GM12878 (cell line): ENCODE measurements around the gene MND1. TPM values are rescaled to one million over a fixed set of nuclear protein-coding genes. Genes with fewer than 3 reads are reported as not detected.

Source experiments
- ATAC-seq: fragments of 200-7000 bp; cut with Tn5 transposase; 3 replicates; pipeline ENCODE4 v1.9.1; 2020; ENCODE audit warnings: mild to moderate bottlenecking, moderate library complexity
- BruUV-seq: library from RNA; stranded (reverse); fragments of 400-500 nt; replicated peaks from 2 replicates; lab custom pipeline; 2021; lab: Mats Ljungman, UMichigan
- CTCF ChIA-PET: fragments of 300-600 bp; sonication (Branson Sonifier 250); formaldehyde crosslinking; extraction: SDS; loops from one replicate; lab custom pipeline; 2021; ENCODE audit warnings: inconsistent platforms; lab: Yijun Ruan, JAX
- POLR2A ChIA-PET: fragments of 350-600 bp; formaldehyde crosslinking; extraction: SDS; loops from one replicate; lab custom pipeline; 2021; ENCODE audit warnings: inconsistent platforms; lab: Charles Lee
- RAD21 ChIA-PET: fragments of 300-600 bp; sonication (Branson Sonifier 250); formaldehyde crosslinking; loops from one replicate; lab custom pipeline; 2023; ENCODE audit warnings: antibody characterized with exemption; ENCODE audit not compliant: unreplicated experiment; lab: Charles Lee
- SMC1A ChIA-PET: fragments of 300-600 bp; sonication (Branson Sonifier 250); formaldehyde crosslinking; loops from one replicate; lab custom pipeline; 2023; ENCODE audit not compliant: unreplicated experiment, uncharacterized antibody; lab: Charles Lee
- DNase-seq: peaks from one replicate; pipeline ENCODE4 v3.0.0-alpha.2; 2011; ENCODE audit warnings: low read depth, low spot score
- FAIRE-seq: peaks from 3 replicates; lab custom pipeline; 2011; peaks lifted over from hg19 to GRCh38; lab: Jason Lieb, UNC
- H2AFZ ChIP-seq: 2 replicates; pipeline ENCODE4 v1.6.0; 2011; ENCODE audit warnings: low read depth, low read length, control low read depth; ENCODE audit not compliant: control insufficient read depth
- H3K27ac ChIP-seq: 2 replicates; pipeline ENCODE4 v1.5.1; 2011; ENCODE audit warnings: control low read depth; ENCODE audit not compliant: control insufficient read depth, insufficient read depth
- H3K27me3 ChIP-seq, 2 experiments: replicated peaks in 1 of 2; 2 replicates each; pipeline versions ENCODE4 v1.6.0 to v1.6.1; 2011; ENCODE audit warnings: low read length in 1 of 2; ENCODE audit not compliant: control insufficient read depth in 2 of 2, insufficient read depth in 2 of 2
- H3K36me3 ChIP-seq, 2 experiments: 2 replicates each; pipeline ENCODE4 v1.5.1; 2011; ENCODE audit warnings: low read length in 1 of 2; ENCODE audit not compliant: control insufficient read depth in 2 of 2, insufficient read depth in 2 of 2
- H3K4me1 ChIP-seq: 2 replicates; pipeline ENCODE4 v1.6.1; 2011; ENCODE audit warnings: mild to moderate bottlenecking, low read length, moderate library complexity, mixed read lengths; ENCODE audit not compliant: control insufficient read depth, insufficient read depth
- H3K4me2 ChIP-seq: 2 replicates; pipeline ENCODE4 v1.6.0; 2011; ENCODE audit warnings: control low read depth; ENCODE audit not compliant: control insufficient read depth, insufficient read depth
- H3K4me3 ChIP-seq: fragments of 200-600 bp; sonication (generic); 2 replicates; pipeline ENCODE4 v1.5.1; 2016
- H3K79me2 ChIP-seq: 2 replicates; pipeline ENCODE4 v1.6.0; 2011; ENCODE audit warnings: low read length; ENCODE audit not compliant: control insufficient read depth, insufficient read depth
- H3K9ac ChIP-seq: 2 replicates; pipeline ENCODE4 v1.8.0; 2011; ENCODE audit warnings: low read length, control low read depth, mixed read lengths; ENCODE audit not compliant: control insufficient read depth, insufficient read depth
- H3K9me3 ChIP-seq: replicated peaks from 3 replicates; pipeline ENCODE4 v1.5.1; 2011; ENCODE audit warnings: mild to moderate bottlenecking, low read length; ENCODE audit not compliant: control insufficient read depth, insufficient read depth
- H4K20me1 ChIP-seq: 2 replicates; pipeline ENCODE4 v1.6.0; 2011; ENCODE audit not compliant: control insufficient read depth, insufficient read depth
- ATF7 ChIP-seq: fragments of 450-650 bp; IDR thresholded peaks from 2 replicates; pipeline ENCODE4 v1.6.1; 2016; ENCODE audit warnings: low read depth, mild to moderate bottlenecking
- DPF2 ChIP-seq: fragments of 450-650 bp; IDR thresholded peaks from 2 replicates; pipeline ENCODE4 v1.6.1; 2017; ENCODE audit warnings: mild to moderate bottlenecking
- ELK1 ChIP-seq: IDR thresholded peaks from 2 replicates; pipeline ENCODE4 v1.6.1; 2012; ENCODE audit warnings: low read depth, low read length, improper control_type of control experiment
- GABPA ChIP-seq: IDR thresholded peaks from 2 replicates; pipeline ENCODE4 v1.6.1; 2014; ENCODE audit warnings: antibody characterized with exemption, low read depth, mild to moderate bottlenecking, inconsistent platforms
- IKZF1 ChIP-seq: fragments of 450-650 bp; conservative IDR thresholded peaks from 2 replicates; pipeline ENCODE4 v1.6.1; 2017; ENCODE audit warnings: antibody characterized with exemption, mild to moderate bottlenecking
- MEF2A ChIP-seq: IDR thresholded peaks from 2 replicates; pipeline ENCODE4 v1.6.1; 2011; ENCODE audit warnings: low read depth, mild to moderate bottlenecking, low read length, moderate library complexity; ENCODE audit not compliant: insufficient read depth
- NBN ChIP-seq: fragments of 450-650 bp; IDR thresholded peaks from 2 replicates; pipeline ENCODE4 v1.6.1; 2016
- REST ChIP-seq: IDR thresholded peaks from 2 replicates; pipeline ENCODE4 v1.6.1; 2012; ENCODE audit warnings: mild to moderate bottlenecking, low read depth, low read length
- SMAD1 ChIP-seq: fragments of 450-650 bp; IDR thresholded peaks from 2 replicates; pipeline ENCODE4 v1.6.1; 2018; ENCODE audit warnings: mild to moderate bottlenecking, low read depth; ENCODE audit not compliant: partially characterized antibody
- SPI1 ChIP-seq: IDR thresholded peaks from 2 replicates; pipeline ENCODE4 v1.6.1; 2011; ENCODE audit warnings: low read depth, mild to moderate bottlenecking, low read length, moderate library complexity, borderline replicate concordance; ENCODE audit not compliant: insufficient read depth
- SUPT20H ChIP-seq: IDR thresholded peaks from 2 replicates; pipeline ENCODE4 v1.6.1; 2011; ENCODE audit warnings: low read depth, mild to moderate bottlenecking, low read length, moderate library complexity, borderline replicate concordance; ENCODE audit not compliant: control insufficient read depth
- TCF7 ChIP-seq: IDR thresholded peaks from 2 replicates; pipeline ENCODE4 v1.6.1; 2014; ENCODE audit warnings: antibody characterized with exemption, borderline replicate concordance
- WGBS: methylation state at CpG from one replicate; pipeline ENCODE4 v1.1.6; 2016; ENCODE audit warnings: low lambda C conversion rate; ENCODE audit not compliant: insufficient replicate concordance, insufficient coverage; ENCODE audit errors: missing lambda C conversion rate; 5-methylcytosine and 5-hydroxymethylcytosine counted together
- in situ Hi-C: fragments of 300-500 bp; cut with MboI; formaldehyde crosslinking; loops from 9 replicates; pipeline ENCODE4 v1.14.3; 2018; ENCODE audit warnings: mixed read lengths
- intact Hi-C: fragments of 100-400 bp; cut with micrococcal nuclease; formaldehyde crosslinking; loops from one replicate; pipeline ENCODE4 v1.14.2; 2022; ENCODE audit not compliant: unreplicated experiment
- polyA plus RNA-seq, 11 experiments: library from polyadenylated mRNA; depleted of rRNA in 4 of 11; unstranded in 6 of 11; stranded (reverse) in 5 of 11; fragments of >200 nt; fragmentation: Nextera tagmentation in 4 of 11; fragmentation: Illumina TruSeq in 1 of 11; extraction: Ambion mirVana in 4 of 11; extraction: Trizol in 1 of 11; gene quantifications; 1 replicate in 1 of 11; 2 replicates in 10 of 11; pipeline versions ENCODE4 v1.2.1 to v1.2.3, GENCODE V29; 2011 to 2016; ENCODE audit warnings: inconsistent platforms in 2 of 11, missing spikeins in 2 of 11, low read depth in 1 of 11
- total RNA-seq, 4 experiments: library from RNA; depleted of rRNA in 3 of 4; stranded (reverse); fragments of >200 nt in 3 of 4; fragmentation: Illumina TruSeq in 1 of 4; extraction: Trizol in 1 of 4; gene quantifications; 2 replicates each; pipeline versions ENCODE4 v1.2.1 to v1.2.3, GENCODE V29; 2013 to 2021

MND1 gene
- total and polyA plus RNA-seq, 10 of the 15 experiments (the other 5 are each of a cell fraction or from before 2014, with no cell fraction given): 17.7 to 58.1 (median 47.3) TPM

- ChIA-PET RAD21 (no interaction called here), CTCF (interaction anchor here (0.7 to 1.4 kb wide), 2 partner anchors 14 to 253 kb away, joined by 3 to 5 read pairs; no protein-coding TSS in a partner anchor), SMC1A (no interaction called here), POLR2A (no interaction called here)
- Histone ChIP-seq H3K9me3 (no peaks in the 10 kb centered on the region), H3K27ac (no peak overlapping the region), H3K4me1 (no peaks in the 10 kb centered on the region), H3K79me2 (no peaks in the 10 kb centered on the region), H3K36me3 (no peaks in the 10 kb centered on the region; a peak in 2 of 4 replicates), H2AFZ (no peak overlapping the region), H3K4me2 (no peak overlapping the region), H3K9ac (no peak overlapping the region), H4K20me1 (no peaks in the 10 kb centered on the region), H3K4me3 (no peak overlapping the region), H3K27me3 (no peaks in the 10 kb centered on the region)
- intact Hi-C loops: no loop called here
- no TSS peak for BruUV-seq
- no peak for FAIRE-seq
- ATAC-seq: no peak
- no peak for DNase-seq
- WGBS: 100% methylated on average over 1 of the region's 1 CpG
- TF ChIP-seq SUPT20H (no peak), SMAD1 (no peak), MEF2A (no peak), ATF7 (no peak)
- in situ Hi-C loops: no loop called here
These were observed 50.5 kb downstream of the MND1 start for GRCh38 chr4:153394945-153395344.

- in situ Hi-C loops (no loop called here), intact Hi-C loops (no loop called here)
- TF ChIP-seq IKZF1 (no peak), TCF7 (no peak), NBN (no peak), REST (no peak), ELK1 (no peak), DPF2 (no peak), GABPA (no peak), SPI1 (no peak)
- Histone ChIP-seq H2AFZ (no peak overlapping the region), H3K4me2 (no peak overlapping the region), H3K27ac (no peak overlapping the region), H3K4me3 (no peak overlapping the region), H3K9me3 (no peaks in the 10 kb centered on the region), H4K20me1 (no peaks in the 10 kb centered on the region), H3K36me3 (no peaks in the 10 kb centered on the region; a peak in 3 of 4 replicates), H3K4me1 (no peaks in the 10 kb centered on the region), H3K27me3 (no peaks in the 10 kb centered on the region), H3K9ac (no peak overlapping the region), H3K79me2 (no peaks in the 10 kb centered on the region)
- CTCF ChIA-PET: no interaction called here
- DNase-seq (no peak), FAIRE-seq (no peak), ATAC-seq (no peak)
- RAD21 ChIA-PET: no interaction called here
- SMC1A ChIA-PET: interaction anchor here (0.6 to 1.2 kb wide), 2 partner anchors 10 to 13 kb away, joined by 3 read pairs; no protein-coding TSS in a partner anchor
- POLR2A ChIA-PET: no interaction called here
- BruUV-seq: no TSS peak
- WGBS: 98% methylated on average over 3 of the region's 3 CpGs
These were observed 54.2 kb downstream of the MND1 start for GRCh38 chr4:153398713-153399112.
